ENCODE results near the gene MYLK.

MYLK gene

GRCh38 chr3:123877965-123878364 lies 6.2 kb downstream of the MYLK start:
- DNase-seq (ENCODE audit: low read depth in 2 of 2), result no peak

- no peak for DNase-seq (ENCODE audit: low read depth in 2 of 2)
Measured at GRCh38 chr3:123877466-123877865, 6.7 kb downstream of the MYLK start.

- no peak for DNase-seq (ENCODE audit: low read depth in 2 of 2)
Measured at GRCh38 chr3:123876858-123877257, 7.3 kb downstream of the MYLK start.

- DNase-seq (ENCODE audit: low read depth in 2 of 2), result no peak
Measured at GRCh38 chr3:123872621-123873020, 11.5 kb downstream of the MYLK start.

- DNase-seq (ENCODE audit: low read depth in 2 of 2), result no peak
Measured at GRCh38 chr3:123871946-123872345, 12.2 kb downstream of the MYLK start.

- DNase-seq (ENCODE audit: low read depth in 2 of 2), result no peak
Measured at GRCh38 chr3:123870033-123870432, 14.1 kb downstream of the MYLK start.

GRCh38 chr3:123869165-123869564 lies 15.0 kb downstream of the MYLK start:
- DNase-seq (ENCODE audit: low read depth in 2 of 2), result no peak

GRCh38 chr3:123864706-123865105 lies 19.4 kb downstream of the MYLK start:
- no peak for DNase-seq (ENCODE audit: low read depth in 2 of 2)

GRCh38 chr3:123862152-123862551 lies 22.0 kb downstream of the MYLK start:
- DNase-seq (ENCODE audit: low read depth in 2 of 2), result no peak

- no peak for DNase-seq (ENCODE audit: low read depth in 2 of 2)
Measured at GRCh38 chr3:123861081-123861836, 22.9 kb downstream of the MYLK start.

GRCh38 chr3:123859177-123859576 lies 25.0 kb downstream of the MYLK start:
- no peak for DNase-seq (ENCODE audit: low read depth in 2 of 2)

GRCh38 chr3:123854905-123855304 lies 29.2 kb downstream of the MYLK start:
- no peak for DNase-seq (ENCODE audit: low read depth in 2 of 2)

- DNase-seq (ENCODE audit: low read depth in 2 of 2), result no peak
Measured at GRCh38 chr3:123853686-123854372, 30.3 kb downstream of the MYLK start.

- DNase-seq (ENCODE audit: low read depth in 2 of 2), result no peak
Measured at GRCh38 chr3:123847209-123847608, 36.9 kb downstream of the MYLK start.

- DNase-seq (ENCODE audit: low read depth in 2 of 2), result no peak
Measured at GRCh38 chr3:123843668-123844067, 40.5 kb downstream of the MYLK start.

- DNase-seq (ENCODE audit: low read depth in 2 of 2), result no peak
Measured at GRCh38 chr3:123842711-123843110, 41.4 kb downstream of the MYLK start.

GRCh38 chr3:123841476-123842238 lies 42.5 kb downstream of the MYLK start:
- DNase-seq (ENCODE audit: low read depth in 2 of 2), result no peak

GRCh38 chr3:123840961-123841360 lies 43.2 kb downstream of the MYLK start:
- no peak for DNase-seq (ENCODE audit: low read depth in 2 of 2)

GRCh38 chr3:123837858-123838257 lies 46.3 kb downstream of the MYLK start:
- DNase-seq (ENCODE audit: low read depth in 2 of 2), result no peak

GRCh38 chr3:123834631-123835030 lies 49.5 kb downstream of the MYLK start:
- no peak for DNase-seq (ENCODE audit: low read depth in 2 of 2)

GRCh38 chr3:123833398-123833785 lies 50.7 kb downstream of the MYLK start:
- DNase-seq (ENCODE audit: low read depth in 2 of 2), result no peak

- DNase-seq (ENCODE audit: low read depth in 2 of 2), result no peak
Measured at GRCh38 chr3:123832692-123833397, 51.3 kb downstream of the MYLK start.

Measured in stimulated activated CD8-positive, alpha-beta memory T cell treated with anti-CD3 and anti-CD28 coated beads, Interleukin-15, amount 100 ng/mL, for 4 hours (primary cell).